Gastroesophageal sphincter (tissue), 3 donors: ENCODE results near the gene BCKDK.
"Not testable (repeated sequence)": the region's sequence is repeated elsewhere in the genome, so short reads cannot be mapped to it uniquely, and the experiment has no call there.

Experiments used
- EP300 ChIP-seq: sonication (generic); formaldehyde crosslinking; IDR thresholded peaks from one replicate; pipeline ENCODE4 v1.6.1; 2017; ENCODE audit warnings: antibody characterized with exemption, mild to moderate bottlenecking
- POLR2A ChIP-seq, 2 donors: fragments of 450-650 bp; IDR thresholded peaks; one replicate each; pipeline ENCODE4 v1.6.1; 2017; ENCODE audit warnings: antibody characterized with exemption in 2 of 2, mild to moderate bottlenecking in 2 of 2, moderate library complexity in 1 of 2
- POLR2AphosphoS5 ChIP-seq: sonication (generic); formaldehyde crosslinking; IDR thresholded peaks from one replicate; pipeline ENCODE4 v1.6.1; 2017; ENCODE audit warnings: antibody characterized with exemption
- TF ChIP-seq, protein P1 (sequence below), 4 experiments: fragments of 200-600 bp in 2 of 4; fragments of 450-650 bp in 2 of 4; sonication (generic) in 1 of 4; IDR thresholded peaks; one replicate each; pipeline ENCODE4 v1.5.1; 2017 to 2019; ENCODE audit warnings: antibody characterized with exemption in 4 of 4, mild to moderate bottlenecking in 2 of 4, moderate library complexity in 2 of 4

DNA sequence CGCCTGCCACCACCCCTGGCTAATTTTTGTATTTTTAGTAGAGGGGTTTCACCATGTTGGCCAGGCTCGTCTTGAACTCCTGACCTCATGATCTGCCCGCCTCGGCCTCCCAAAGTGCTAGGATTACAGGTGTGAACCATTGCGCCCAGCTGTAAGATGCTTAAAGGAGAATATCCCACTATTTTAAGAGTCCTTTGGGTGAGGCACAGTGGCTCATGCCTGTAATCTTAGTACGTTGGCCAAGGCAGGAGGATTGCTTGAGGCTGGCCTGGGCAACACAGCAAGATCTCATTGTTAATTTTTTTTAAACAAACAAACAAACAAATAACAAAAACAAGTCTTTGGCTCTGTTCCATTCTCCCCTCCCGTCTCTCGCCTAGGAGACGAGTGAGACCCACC is 32.9 kb downstream of the BCKDK start:
- TF ChIP-seq, protein P1, sequence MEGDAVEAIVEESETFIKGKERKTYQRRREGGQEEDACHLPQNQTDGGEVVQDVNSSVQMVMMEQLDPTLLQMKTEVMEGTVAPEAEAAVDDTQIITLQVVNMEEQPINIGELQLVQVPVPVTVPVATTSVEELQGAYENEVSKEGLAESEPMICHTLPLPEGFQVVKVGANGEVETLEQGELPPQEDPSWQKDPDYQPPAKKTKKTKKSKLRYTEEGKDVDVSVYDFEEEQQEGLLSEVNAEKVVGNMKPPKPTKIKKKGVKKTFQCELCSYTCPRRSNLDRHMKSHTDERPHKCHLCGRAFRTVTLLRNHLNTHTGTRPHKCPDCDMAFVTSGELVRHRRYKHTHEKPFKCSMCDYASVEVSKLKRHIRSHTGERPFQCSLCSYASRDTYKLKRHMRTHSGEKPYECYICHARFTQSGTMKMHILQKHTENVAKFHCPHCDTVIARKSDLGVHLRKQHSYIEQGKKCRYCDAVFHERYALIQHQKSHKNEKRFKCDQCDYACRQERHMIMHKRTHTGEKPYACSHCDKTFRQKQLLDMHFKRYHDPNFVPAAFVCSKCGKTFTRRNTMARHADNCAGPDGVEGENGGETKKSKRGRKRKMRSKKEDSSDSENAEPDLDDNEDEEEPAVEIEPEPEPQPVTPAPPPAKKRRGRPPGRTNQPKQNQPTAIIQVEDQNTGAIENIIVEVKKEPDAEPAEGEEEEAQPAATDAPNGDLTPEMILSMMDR (IDR thresholded peaks at IDR 0.05): not testable (repeated sequence)
- not testable (repeated sequence) for TF ChIP-seq POLR2A (IDR thresholded peaks at IDR 0.05); POLR2AphosphoS5; EP300
